CD4-positive, alpha-beta T cell (primary cell): ENCODE data around the gene HSD3B7. TPM values are rescaled to one million over a fixed set of nuclear protein-coding genes. Genes with fewer than 3 reads are reported as not detected.
"Not testable (repeated sequence)": the region's sequence is repeated elsewhere in the genome, so short reads cannot be mapped to it uniquely, and the experiment has no call there.

Experiments
- ATAC-seq: fragments of 200-7000 bp; cut with Tn5 transposase; one replicate; pipeline ENCODE4 v1.10.0; 2022; ENCODE audit warnings: mild to moderate bottlenecking; ENCODE audit not compliant: poor library complexity
- CTCF ChIA-PET: fragments of 350-600 bp; sonication (Branson Sonifier 250); formaldehyde crosslinking; loops from one replicate; lab custom pipeline; 2021; ENCODE audit warnings: antibody characterized with exemption, inconsistent platforms; lab: Charles Lee
- POLR2A ChIA-PET: fragments of 350-600 bp; sonication (Branson Sonifier 250); formaldehyde crosslinking; loops from one replicate; lab custom pipeline; 2021; ENCODE audit warnings: antibody characterized with exemption, inconsistent platforms; lab: Charles Lee
- DNase-seq, 14 experiments: peaks; one replicate each; pipeline ENCODE4 v3.0.0-alpha.2; 2013 to 2020; ENCODE audit warnings: mixed read lengths in 2 of 14
- H3K27ac ChIP-seq, 2 donors: one replicate each; pipeline versions ENCODE4 v1.5.1 to v1.7.0; 2013; ENCODE audit warnings: low read length in 2 of 2, low read depth in 1 of 2, mild to moderate bottlenecking in 1 of 2
- H3K27me3 ChIP-seq, 2 experiments: 1 replicate in 1 of 2; 2 replicates in 1 of 2; pipeline versions ENCODE4 v1.6.1 to v1.7.0; 2013; ENCODE audit warnings: low read length in 2 of 2, control low read depth in 1 of 2, mild to moderate bottlenecking in 1 of 2, moderate library complexity in 1 of 2; ENCODE audit not compliant: insufficient read depth in 2 of 2, control insufficient read depth in 1 of 2
- H3K36me3 ChIP-seq: one replicate; pipeline ENCODE4 v1.6.1; 2013; ENCODE audit warnings: low read length, control low read depth; ENCODE audit not compliant: insufficient read depth
- H3K4me1 ChIP-seq: one replicate; pipeline ENCODE4 v1.6.1; 2013; ENCODE audit warnings: low read length, control low read depth; ENCODE audit not compliant: insufficient read depth
- H3K4me3 ChIP-seq: one replicate; pipeline ENCODE4 v1.5.1; 2013; ENCODE audit warnings: mild to moderate bottlenecking, low read length, moderate library complexity
- H3K9me3 ChIP-seq, 2 experiments: 1 replicate in 1 of 2; 2 replicates in 1 of 2; pipeline versions ENCODE4 v1.6.1 to v1.7.0; 2013; ENCODE audit warnings: low read length in 2 of 2, mild to moderate bottlenecking in 2 of 2, control low read depth in 1 of 2, moderate library complexity in 1 of 2; ENCODE audit not compliant: control insufficient read depth in 1 of 2, insufficient read depth in 1 of 2
- H3K27ac Mint-ChIP-seq: one replicate; pipeline ENCODE4 v1.8.0; 2020; ENCODE audit warnings: mixed read lengths
- H3K27me3 Mint-ChIP-seq: one replicate; pipeline ENCODE4 v1.8.0; 2021; ENCODE audit warnings: mixed read lengths
- H3K36me3 Mint-ChIP-seq: one replicate; pipeline ENCODE4 v1.8.0; 2021; ENCODE audit warnings: low read depth, mixed read lengths
- H3K4me1 Mint-ChIP-seq: one replicate; pipeline ENCODE4 v1.8.0; 2021; ENCODE audit warnings: low read depth, mixed read lengths
- H3K4me3 Mint-ChIP-seq: one replicate; pipeline ENCODE4 v1.8.0; 2020; ENCODE audit warnings: mild to moderate bottlenecking, mixed read lengths
- H3K9me3 Mint-ChIP-seq: one replicate; pipeline ENCODE4 v1.8.0; 2020; ENCODE audit warnings: mixed read lengths
- intact Hi-C, 2 experiments: fragments of 100-400 bp; cut with DNase I in 1 of 2; cut with micrococcal nuclease in 1 of 2; formaldehyde crosslinking; loops; one replicate each; pipeline versions ENCODE4 v1.15.1 to v1.9.0; 2023 to 2025; cut with DNase I, micrococcal nuclease
- total RNA-seq, 174 experiments: library from RNA in 2 of 174; stranded (reverse) in 2 of 174; gene quantifications; one replicate each; pipeline ENCODE4 v1.2.3 and lab custom pipeline; 2021 to 2026
- TF ChIP-seq, protein P1 (sequence below): fragments of 200-600 bp; IDR thresholded peaks from one replicate; pipeline ENCODE4 v1.8.0; 2022; ENCODE audit warnings: antibody characterized with exemption, mild to moderate bottlenecking

The HSD3B7 gene
- total RNA-seq, 2 experiments from 2014 or later: 0.11 TPM; not detected in 1

DNA sequence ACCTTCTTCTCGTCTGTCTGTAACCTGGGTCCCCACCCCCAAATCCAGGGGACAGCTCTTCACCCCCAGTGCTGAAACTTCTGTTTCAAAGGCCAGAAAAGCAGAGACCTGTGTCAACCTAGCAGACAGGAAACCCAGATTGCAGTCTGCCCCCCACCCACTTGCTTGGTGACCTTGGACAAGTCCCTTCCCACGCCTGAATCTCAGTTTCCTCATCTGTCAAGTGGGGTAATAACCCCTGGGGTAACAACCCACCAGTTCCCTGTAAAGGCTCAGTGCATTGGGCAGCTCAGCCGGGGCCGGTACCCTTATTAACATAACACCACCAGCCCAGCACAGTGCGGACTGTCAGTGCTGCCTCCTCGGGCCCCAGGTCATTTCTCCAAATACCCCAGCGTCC, 24.1 kb downstream of the HSD3B7 start:
- ChIA-PET POLR2A (no interaction called here), CTCF (interaction anchor here (0.8 kb wide), 1 partner anchor 133 kb away, joined by 3 read pairs; no protein-coding TSS in a partner anchor)
- no peak overlapping the region for H3K4me3 ChIP-seq
- no peak for DNase-seq
- no peaks in the 10 kb centered on the region for H3K36me3 Mint-ChIP-seq
- peak overlapping the region; percentile 77 for H3K4me3 Mint-ChIP-seq
- intact Hi-C loops: no loop called here
- no peaks in the 10 kb centered on the region for H3K9me3 ChIP-seq
- H3K27ac ChIP-seq: no peak overlapping the region
- H3K27ac Mint-ChIP-seq: no peak overlapping the region
- H3K4me1 ChIP-seq: peaks cover 9% of the 10 kb centered on the region
- TF ChIP-seq, protein P1, sequence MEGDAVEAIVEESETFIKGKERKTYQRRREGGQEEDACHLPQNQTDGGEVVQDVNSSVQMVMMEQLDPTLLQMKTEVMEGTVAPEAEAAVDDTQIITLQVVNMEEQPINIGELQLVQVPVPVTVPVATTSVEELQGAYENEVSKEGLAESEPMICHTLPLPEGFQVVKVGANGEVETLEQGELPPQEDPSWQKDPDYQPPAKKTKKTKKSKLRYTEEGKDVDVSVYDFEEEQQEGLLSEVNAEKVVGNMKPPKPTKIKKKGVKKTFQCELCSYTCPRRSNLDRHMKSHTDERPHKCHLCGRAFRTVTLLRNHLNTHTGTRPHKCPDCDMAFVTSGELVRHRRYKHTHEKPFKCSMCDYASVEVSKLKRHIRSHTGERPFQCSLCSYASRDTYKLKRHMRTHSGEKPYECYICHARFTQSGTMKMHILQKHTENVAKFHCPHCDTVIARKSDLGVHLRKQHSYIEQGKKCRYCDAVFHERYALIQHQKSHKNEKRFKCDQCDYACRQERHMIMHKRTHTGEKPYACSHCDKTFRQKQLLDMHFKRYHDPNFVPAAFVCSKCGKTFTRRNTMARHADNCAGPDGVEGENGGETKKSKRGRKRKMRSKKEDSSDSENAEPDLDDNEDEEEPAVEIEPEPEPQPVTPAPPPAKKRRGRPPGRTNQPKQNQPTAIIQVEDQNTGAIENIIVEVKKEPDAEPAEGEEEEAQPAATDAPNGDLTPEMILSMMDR: no peak
- no peaks in the 10 kb centered on the region for H3K9me3 Mint-ChIP-seq
- H3K27me3 Mint-ChIP-seq: peaks cover 26% of the 10 kb centered on the region
- no peaks in the 10 kb centered on the region for H3K36me3 ChIP-seq
- peaks cover 23% of the 10 kb centered on the region for H3K4me1 Mint-ChIP-seq
- peaks cover 2 to 13% of the 10 kb centered on the region in 2 experiments for H3K27me3 ChIP-seq
- ATAC-seq: no peak

- intact Hi-C loops: no loop called here
- peaks cover 9% of the 10 kb centered on the region for H3K4me1 ChIP-seq
- Mint-ChIP-seq H3K36me3 (no peaks in the 10 kb centered on the region), H3K27ac (no peak overlapping the region), H3K9me3 (no peaks in the 10 kb centered on the region), H3K4me1 (peaks cover 23% of the 10 kb centered on the region), H3K4me3 (peak overlapping the region; percentile 85), H3K27me3 (peaks cover 29% of the 10 kb centered on the region)
- DNase-seq (peak in 2 of 14 experiments; percentile 19 to 37), ATAC-seq (peak; percentile 45)
- ChIA-PET POLR2A (no interaction called here), CTCF (no interaction called here)
- no peaks in the 10 kb centered on the region for H3K9me3 ChIP-seq
- H3K36me3 ChIP-seq: no peaks in the 10 kb centered on the region
- H3K27ac ChIP-seq: no peak overlapping the region
- TF ChIP-seq, protein P1: no peak
- H3K4me3 ChIP-seq: peak overlapping the region; percentile 10
- H3K27me3 ChIP-seq: peaks cover 2 to 13% of the 10 kb centered on the region in 2 experiments
Observed at GRCh38 chr16:31009894-31010584, 25.0 kb downstream of the HSD3B7 start.

GRCh38 chr16:31010585-31011325, 25.7 kb downstream of the HSD3B7 start, which contains the start of gene STX1B:
STX1B (minus strand) TSS chr16:31010638; CDS start chr16:31010396, 242 bp downstream.
- ChIA-PET POLR2A (no interaction called here), CTCF (interaction anchor here (0.6 kb wide), 1 partner anchor 20 kb away, joined by 3 read pairs; no protein-coding TSS in a partner anchor)
- no peaks in the 10 kb centered on the region for H3K36me3 Mint-ChIP-seq

DNA sequence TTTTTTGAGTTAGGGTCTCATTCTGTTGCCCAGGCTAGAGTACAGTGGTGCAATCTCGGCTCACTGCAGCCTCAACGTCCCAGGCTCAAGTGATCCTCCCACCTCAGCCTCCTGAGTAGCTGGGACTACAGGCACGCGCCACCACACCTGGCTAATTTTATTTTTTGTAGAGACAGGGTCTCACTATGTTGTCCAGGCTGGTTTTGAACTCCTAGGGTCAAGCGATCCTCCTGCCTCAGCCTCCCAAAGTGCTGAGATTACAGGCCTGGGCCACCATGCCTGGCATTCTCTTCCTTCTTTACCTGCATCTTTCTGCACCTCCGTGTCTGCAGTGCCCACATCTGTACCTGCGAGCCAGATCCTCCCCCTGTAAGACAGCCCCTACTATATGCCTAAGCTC, 26.8 kb downstream of the HSD3B7 start:
- H3K36me3 Mint-ChIP-seq, H3K9me3 ChIP-seq, intact Hi-C loops, CTCF ChIA-PET, H3K36me3 ChIP-seq, H3K4me3 ChIP-seq, H3K4me1 ChIP-seq, H3K9me3 Mint-ChIP-seq, H3K27ac Mint-ChIP-seq, POLR2A ChIA-PET, DNase-seq, ATAC-seq, H3K27ac ChIP-seq: not testable (repeated sequence)
- H3K4me3 Mint-ChIP-seq: peak overlapping the region; percentile 87
- H3K4me1 Mint-ChIP-seq: peaks cover 23% of the 10 kb centered on the region
- H3K27me3 Mint-ChIP-seq: peaks cover 36% of the 10 kb centered on the region
- peaks cover 2 to 13% of the 10 kb centered on the region in 2 experiments for H3K27me3 ChIP-seq

More at GRCh38 chr16:31010585-31011325, 25.7 kb downstream of the HSD3B7 start, which contains the start of gene STX1B:
- peak within 1 kb of the TSS; percentile 20 for H3K27ac Mint-ChIP-seq
- peak; percentile 36 to 80 (median 62) for DNase-seq
- H3K9me3 Mint-ChIP-seq: no peaks in the 10 kb centered on the region
- H3K36me3 ChIP-seq: no peaks in the 10 kb centered on the region
- H3K4me3 Mint-ChIP-seq: peak within 1 kb of the TSS; percentile 87
- peaks cover 2 to 13% of the 10 kb centered on the region in 2 experiments for H3K27me3 ChIP-seq
- peaks cover 23% of the 10 kb centered on the region for H3K4me1 Mint-ChIP-seq
- H3K4me1 ChIP-seq: peaks cover 9% of the 10 kb centered on the region
- no peaks in the 10 kb centered on the region for H3K9me3 ChIP-seq
- peak; percentile 82 for ATAC-seq
- H3K27me3 Mint-ChIP-seq: peaks cover 32% of the 10 kb centered on the region
- TF ChIP-seq, protein P1: no peak
- peak within 1 kb of the TSS; percentile 53 for H3K4me3 ChIP-seq
- intact Hi-C loops: no loop called here
- H3K27ac ChIP-seq: no peak within 1 kb of the TSS

GRCh38 chr16:31013292-31013691, 28.3 kb downstream of the HSD3B7 start:
- not testable (repeated sequence) for H3K27ac ChIP-seq

More at GRCh38 chr16:31013292-31013691, 28.3 kb downstream of the HSD3B7 start:
- CTCF ChIA-PET, H3K9me3 ChIP-seq, POLR2A ChIA-PET, intact Hi-C loops, ATAC-seq, H3K27ac Mint-ChIP-seq, DNase-seq, H3K4me3 ChIP-seq, H3K36me3 ChIP-seq, H3K4me1 ChIP-seq, H3K9me3 Mint-ChIP-seq, H3K36me3 Mint-ChIP-seq: not testable (repeated sequence)
- peaks cover 23% of the 10 kb centered on the region for H3K4me1 Mint-ChIP-seq
- peaks cover 36% of the 10 kb centered on the region for H3K27me3 Mint-ChIP-seq
- H3K4me3 Mint-ChIP-seq: peak overlapping the region; percentile 63
- H3K27me3 ChIP-seq: peaks cover 2 to 13% of the 10 kb centered on the region in 2 experiments
